ENCODE results near the gene PPM1H.

PPM1H gene

DNA sequence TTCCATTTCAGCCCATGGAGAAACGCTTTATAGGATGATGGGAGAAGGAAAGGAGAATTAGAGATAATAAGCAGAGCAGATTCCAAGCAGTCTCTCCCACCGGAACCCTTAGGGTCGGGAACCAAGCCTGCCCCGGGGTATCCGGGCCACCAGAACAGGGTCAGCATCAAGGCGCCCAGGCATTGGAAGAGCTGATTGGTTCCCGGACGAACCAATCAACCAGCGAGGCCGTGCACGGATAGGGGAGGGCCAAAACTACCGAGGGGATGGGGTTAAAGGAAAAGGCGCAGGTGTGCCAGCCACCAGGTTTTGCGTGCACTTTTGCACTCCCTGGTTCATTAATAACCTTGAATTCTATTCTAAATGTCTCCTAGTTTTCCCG lies 1.7 kb downstream of the PPM1H start:
- TF ChIP-seq, protein P1, sequence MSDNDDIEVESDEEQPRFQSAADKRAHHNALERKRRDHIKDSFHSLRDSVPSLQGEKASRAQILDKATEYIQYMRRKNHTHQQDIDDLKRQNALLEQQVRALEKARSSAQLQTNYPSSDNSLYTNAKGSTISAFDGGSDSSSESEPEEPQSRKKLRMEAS (IDR thresholded peaks at IDR 0.05): no peak
- no peak for TF ChIP-seq YY1 (IDR thresholded peaks at IDR 0.05; ENCODE audit: low read depth)
- no peak for TF ChIP-seq EP300 (IDR thresholded peaks at IDR 0.05; ENCODE audit: borderline replicate concordance)
- TF ChIP-seq TAF1 (IDR thresholded peaks at IDR 0.05; ENCODE audit: low read depth): 0 out of 2 replicates have a peak, but pooled peaks have one; percentile 19

DNA sequence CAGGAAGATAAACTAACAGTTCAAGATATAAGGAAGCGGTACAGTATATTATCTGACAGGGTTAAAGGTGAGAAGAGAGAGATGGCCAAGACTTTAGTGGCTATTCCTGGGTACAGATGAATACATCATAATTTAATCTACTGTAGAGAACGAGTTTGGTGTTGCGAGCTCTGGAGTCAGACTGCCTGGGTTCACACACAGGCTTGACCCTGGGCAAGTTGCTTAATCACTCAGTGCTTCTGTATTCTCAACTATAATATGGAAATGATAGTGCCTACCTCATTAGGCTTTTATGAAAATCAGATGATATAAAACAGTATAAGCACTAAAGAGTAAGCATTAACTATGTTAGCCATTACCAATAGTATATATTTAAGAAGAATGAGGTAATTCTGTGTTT lies 3.5 kb downstream of the PPM1H start:
- TF ChIP-seq TCF12 (IDR thresholded peaks at IDR 0.05; ENCODE audit: low read depth): no peak
- TF ChIP-seq EP300 (IDR thresholded peaks at IDR 0.05; ENCODE audit: borderline replicate concordance): no peak
- no peak for TF ChIP-seq NFIC (IDR thresholded peaks at IDR 0.05)
- no peak for TF ChIP-seq CREB1 (IDR thresholded peaks at IDR 0.05; ENCODE audit: low read depth)
- TF ChIP-seq USF1 (IDR thresholded peaks at IDR 0.05): no peak
- TF ChIP-seq, protein P1 (IDR thresholded peaks at IDR 0.05): no peak
- TF ChIP-seq TAF1 (IDR thresholded peaks at IDR 0.05; ENCODE audit: low read depth): no peak
- TF ChIP-seq ZBTB7A (IDR thresholded peaks at IDR 0.05; ENCODE audit: low read depth): no peak
- no peak for TF ChIP-seq RAD21 (IDR thresholded peaks at IDR 0.05; ENCODE audit: low read depth)
- TF ChIP-seq TEAD4 (IDR thresholded peaks at IDR 0.05): no peak
- TF ChIP-seq YY1 (IDR thresholded peaks at IDR 0.05; ENCODE audit: low read depth): no peak
- no peak for TF ChIP-seq FOXM1 (IDR thresholded peaks at IDR 0.05; ENCODE audit: borderline replicate concordance, low read depth)
- no peak for TF ChIP-seq CEBPB (IDR thresholded peaks at IDR 0.05)
- no peak for TF ChIP-seq EGR1 (IDR thresholded peaks at IDR 0.05)
- TF ChIP-seq, protein P2, sequence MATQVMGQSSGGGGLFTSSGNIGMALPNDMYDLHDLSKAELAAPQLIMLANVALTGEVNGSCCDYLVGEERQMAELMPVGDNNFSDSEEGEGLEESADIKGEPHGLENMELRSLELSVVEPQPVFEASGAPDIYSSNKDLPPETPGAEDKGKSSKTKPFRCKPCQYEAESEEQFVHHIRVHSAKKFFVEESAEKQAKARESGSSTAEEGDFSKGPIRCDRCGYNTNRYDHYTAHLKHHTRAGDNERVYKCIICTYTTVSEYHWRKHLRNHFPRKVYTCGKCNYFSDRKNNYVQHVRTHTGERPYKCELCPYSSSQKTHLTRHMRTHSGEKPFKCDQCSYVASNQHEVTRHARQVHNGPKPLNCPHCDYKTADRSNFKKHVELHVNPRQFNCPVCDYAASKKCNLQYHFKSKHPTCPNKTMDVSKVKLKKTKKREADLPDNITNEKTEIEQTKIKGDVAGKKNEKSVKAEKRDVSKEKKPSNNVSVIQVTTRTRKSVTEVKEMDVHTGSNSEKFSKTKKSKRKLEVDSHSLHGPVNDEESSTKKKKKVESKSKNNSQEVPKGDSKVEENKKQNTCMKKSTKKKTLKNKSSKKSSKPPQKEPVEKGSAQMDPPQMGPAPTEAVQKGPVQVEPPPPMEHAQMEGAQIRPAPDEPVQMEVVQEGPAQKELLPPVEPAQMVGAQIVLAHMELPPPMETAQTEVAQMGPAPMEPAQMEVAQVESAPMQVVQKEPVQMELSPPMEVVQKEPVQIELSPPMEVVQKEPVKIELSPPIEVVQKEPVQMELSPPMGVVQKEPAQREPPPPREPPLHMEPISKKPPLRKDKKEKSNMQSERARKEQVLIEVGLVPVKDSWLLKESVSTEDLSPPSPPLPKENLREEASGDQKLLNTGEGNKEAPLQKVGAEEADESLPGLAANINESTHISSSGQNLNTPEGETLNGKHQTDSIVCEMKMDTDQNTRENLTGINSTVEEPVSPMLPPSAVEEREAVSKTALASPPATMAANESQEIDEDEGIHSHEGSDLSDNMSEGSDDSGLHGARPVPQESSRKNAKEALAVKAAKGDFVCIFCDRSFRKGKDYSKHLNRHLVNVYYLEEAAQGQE (IDR thresholded peaks at IDR 0.05; ENCODE audit: low read depth): no peak

DNA sequence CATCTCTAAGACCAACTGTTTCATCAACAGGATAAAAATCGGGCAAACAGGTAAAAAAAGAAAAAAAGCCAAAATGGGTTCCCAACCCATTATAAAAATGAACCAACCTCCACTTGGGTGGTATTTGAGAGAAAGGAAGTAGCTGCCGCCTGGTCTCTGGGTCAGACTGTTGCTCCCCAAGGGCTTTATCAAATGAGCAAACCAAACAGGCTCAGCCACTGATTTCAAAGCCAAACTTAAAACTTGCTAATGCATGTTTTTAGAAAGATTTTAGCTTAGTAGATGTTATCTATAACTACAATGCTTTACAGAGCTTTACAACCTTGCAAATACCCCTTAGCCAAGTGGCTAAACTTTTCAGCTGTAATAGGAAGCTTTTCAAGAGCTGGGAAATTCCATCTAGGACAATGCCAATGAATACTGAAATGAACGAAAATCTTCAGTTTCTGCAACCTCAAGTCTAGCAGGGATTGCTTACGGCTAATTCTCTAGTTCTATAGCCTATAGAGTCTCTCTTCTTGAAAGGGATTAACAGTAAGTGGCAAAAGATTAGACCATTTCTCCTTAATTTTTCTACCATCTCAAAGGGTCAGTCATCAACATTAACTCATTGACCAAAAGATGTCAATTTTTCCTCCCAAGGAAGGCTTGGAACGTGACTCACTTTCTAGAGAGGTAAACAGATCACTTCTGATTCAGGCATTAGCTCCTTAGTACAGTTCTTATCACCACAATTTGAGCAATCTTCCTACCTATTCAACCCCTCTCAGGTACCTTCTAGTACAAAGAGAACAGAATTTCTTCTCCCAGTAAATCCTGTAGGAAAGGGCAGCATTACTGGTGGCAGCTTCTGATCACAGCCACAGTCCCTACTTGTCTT lies 4.2 kb downstream of the PPM1H start:
- no peak for TF ChIP-seq EGR1 (IDR thresholded peaks at IDR 0.05)

GRCh38 chr12:62928632-62929031 lies 6.3 kb downstream of the PPM1H start:
- TF ChIP-seq RAD21 (IDR thresholded peaks at IDR 0.05; ENCODE audit: low read depth) (no peak), TCF12 (IDR thresholded peaks at IDR 0.05; ENCODE audit: low read depth) (no peak), NFIC (IDR thresholded peaks at IDR 0.05) (no peak), USF1 (IDR thresholded peaks at IDR 0.05) (no peak), EP300 (IDR thresholded peaks at IDR 0.05; ENCODE audit: borderline replicate concordance) (no peak), TEAD4 (IDR thresholded peaks at IDR 0.05) (no peak), TAF1 (IDR thresholded peaks at IDR 0.05; ENCODE audit: low read depth) (no peak), CEBPB (IDR thresholded peaks at IDR 0.05) (no peak), FOXM1 (IDR thresholded peaks at IDR 0.05; ENCODE audit: borderline replicate concordance, low read depth) (no peak), YY1 (IDR thresholded peaks at IDR 0.05; ENCODE audit: low read depth) (no peak), ZBTB7A (IDR thresholded peaks at IDR 0.05; ENCODE audit: low read depth) (no peak), CREB1 (IDR thresholded peaks at IDR 0.05; ENCODE audit: low read depth) (no peak)
- TF ChIP-seq, protein P2 (IDR thresholded peaks at IDR 0.05; ENCODE audit: low read depth): no peak
- TF ChIP-seq, protein P1 (IDR thresholded peaks at IDR 0.05): no peak

DNA sequence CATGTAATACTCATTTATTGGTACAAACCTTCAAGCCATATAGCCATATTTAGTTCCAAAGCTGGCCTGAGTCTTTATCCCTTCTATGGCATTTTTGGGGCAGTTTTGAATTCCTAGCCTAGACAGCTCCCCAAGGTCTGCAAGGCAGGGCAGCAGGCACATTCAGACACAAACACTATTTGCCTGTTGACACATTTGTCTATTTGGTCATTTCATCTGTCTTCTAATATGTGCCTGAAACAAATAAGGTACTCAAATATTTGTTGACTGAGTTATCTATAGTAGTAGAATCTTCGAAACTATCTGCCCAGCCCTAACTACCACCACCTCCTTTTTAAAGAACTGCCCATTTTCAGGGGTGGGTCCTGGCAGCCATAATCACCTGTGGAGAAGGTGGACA lies 9.3 kb downstream of the PPM1H start:
- TF ChIP-seq ZBTB7A (IDR thresholded peaks at IDR 0.05; ENCODE audit: low read depth): no peak
- TF ChIP-seq TCF12 (IDR thresholded peaks at IDR 0.05; ENCODE audit: low read depth): no peak
- no peak for TF ChIP-seq CEBPB (IDR thresholded peaks at IDR 0.05)
- TF ChIP-seq, protein P2 (IDR thresholded peaks at IDR 0.05; ENCODE audit: low read depth): no peak
- no peak for TF ChIP-seq RAD21 (IDR thresholded peaks at IDR 0.05; ENCODE audit: low read depth)
- no peak for TF ChIP-seq EGR1 (IDR thresholded peaks at IDR 0.05)
- no peak for TF ChIP-seq USF1 (IDR thresholded peaks at IDR 0.05)
- no peak for TF ChIP-seq EP300 (IDR thresholded peaks at IDR 0.05; ENCODE audit: borderline replicate concordance)

All from Ishikawa (cell line).